Activated CD4-positive, alpha-beta T cell treated with anti-CD3 and anti-CD28 coated beads for 48 hours (primary cell): ENCODE results near the gene BRD3OS.

Source experiments
- DNase-seq: peaks from one replicate; pipeline ENCODE4 v3.0.0-alpha.2; 2020

The BRD3OS gene

DNA sequence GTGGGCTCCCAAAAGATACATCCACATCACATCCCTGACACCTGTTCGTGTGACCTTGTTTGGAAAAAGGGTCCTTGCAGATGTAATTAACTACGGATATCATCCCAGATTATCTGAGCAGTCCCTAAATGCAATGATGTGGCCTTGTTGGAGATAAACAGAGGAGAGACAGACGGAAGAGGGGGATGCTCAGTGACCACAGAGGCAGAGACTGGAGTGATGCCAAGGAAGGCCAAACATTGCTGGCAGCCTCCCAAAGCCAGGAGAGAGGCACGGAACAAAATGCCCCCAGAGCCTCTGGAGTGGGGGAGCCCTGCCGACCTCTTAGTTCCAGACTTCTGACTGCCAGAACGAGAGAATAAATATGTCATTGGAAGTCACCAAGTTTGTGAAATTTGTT is 18.1 kb upstream of the BRD3OS start:
- DNase-seq = no peak

DNA sequence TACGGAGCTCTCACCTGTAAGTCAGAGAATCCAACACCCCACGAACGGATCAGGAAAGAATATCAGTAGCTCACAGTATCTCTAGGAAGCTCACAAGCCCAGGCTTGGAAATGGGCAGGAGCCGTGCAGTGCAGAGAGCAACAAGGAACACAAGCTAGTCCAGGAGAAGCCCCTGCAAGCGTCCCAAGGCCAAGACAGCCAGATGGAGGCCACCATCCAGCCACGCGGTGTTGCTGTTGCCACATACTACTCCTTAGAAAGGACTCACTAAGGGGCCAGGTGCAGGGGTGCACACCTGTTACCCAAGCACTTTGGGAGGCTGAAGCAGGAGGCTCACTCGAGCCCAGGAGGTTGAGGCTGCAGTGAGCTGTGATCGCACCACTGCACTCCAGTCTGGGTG is 17.7 kb upstream of the BRD3OS start:
- DNase-seq = no peak

DNA sequence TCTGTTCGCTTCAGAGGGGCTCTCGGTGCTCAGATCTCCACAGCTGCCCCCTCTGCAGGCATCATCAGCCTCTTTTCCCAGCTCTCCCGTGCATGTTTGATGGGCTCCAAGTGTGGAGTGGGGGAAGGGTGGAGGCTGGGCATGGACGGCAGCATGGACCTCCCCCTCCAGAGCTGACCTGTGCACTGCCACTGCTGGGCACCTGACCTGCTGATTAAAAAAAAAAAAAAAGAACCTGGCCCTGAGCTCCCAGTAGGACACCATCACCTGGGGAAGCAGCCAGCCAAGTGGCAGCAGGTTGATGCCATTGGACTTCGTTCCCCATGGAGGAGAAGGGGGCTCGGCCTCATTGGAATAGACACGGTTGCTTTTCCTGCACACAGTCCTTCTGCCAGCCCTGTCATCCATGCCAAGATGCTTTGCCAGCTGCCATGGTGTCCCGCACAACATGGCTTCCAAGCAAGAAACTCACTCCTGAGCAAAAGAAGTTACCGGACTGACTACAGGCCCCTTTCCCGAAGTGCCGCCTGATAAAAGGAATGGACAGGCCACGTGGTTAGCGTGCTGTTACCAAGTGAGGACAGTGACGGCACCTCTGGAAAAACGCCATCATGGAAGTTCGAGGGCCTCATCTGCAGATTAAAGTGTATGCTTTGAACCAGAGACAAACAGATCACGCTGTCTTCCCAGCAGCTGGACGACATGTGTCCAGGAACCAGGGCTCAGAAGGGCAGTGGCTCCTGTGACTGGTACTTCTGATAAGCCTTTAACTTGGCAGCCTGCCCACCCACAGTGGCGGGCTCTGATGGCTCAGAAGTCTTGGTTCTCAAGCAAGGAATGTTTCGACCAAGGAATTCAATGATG is 14.7 kb upstream of the BRD3OS start:
- no peak for DNase-seq

DNA sequence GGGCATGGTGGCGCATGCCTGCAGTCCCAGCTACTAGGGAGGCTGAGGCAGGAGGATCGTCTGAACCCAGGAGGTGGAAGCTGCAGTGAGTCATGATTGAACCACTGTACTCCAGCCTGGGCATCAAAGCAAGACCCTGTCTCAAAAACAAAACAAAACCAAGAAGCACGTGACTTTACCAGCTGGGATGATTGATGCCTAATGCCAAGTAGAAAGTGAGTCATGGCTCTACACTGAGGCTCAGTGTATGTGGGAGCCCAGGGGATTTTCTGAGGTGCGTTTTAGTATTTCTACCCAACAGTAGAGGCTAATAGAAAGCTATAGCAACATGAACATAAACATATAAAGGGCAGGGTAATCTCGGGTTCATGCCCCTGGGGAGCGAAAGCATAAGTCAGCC is 13.9 kb upstream of the BRD3OS start:
- no peak for DNase-seq

DNA sequence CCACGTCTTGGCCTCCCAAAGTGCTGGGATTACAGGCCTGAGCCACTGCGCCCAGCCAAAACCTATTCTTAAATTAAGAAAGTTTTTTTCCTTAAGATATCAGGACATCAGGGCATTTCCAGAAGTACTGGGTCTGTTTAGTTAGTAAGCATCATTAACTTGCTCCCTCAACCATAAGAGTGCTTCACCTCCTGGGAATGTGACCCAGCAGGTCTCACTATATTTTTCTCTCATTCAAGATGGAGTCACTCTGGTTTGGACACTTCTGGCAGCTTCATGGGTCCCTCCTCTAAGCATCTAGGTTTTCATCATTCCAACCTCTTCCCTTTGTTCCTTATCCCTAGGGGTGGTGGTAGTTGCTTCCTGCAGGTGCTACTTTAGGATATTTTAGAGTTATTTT is 10.3 kb upstream of the BRD3OS start:
- DNase-seq = no peak

DNA sequence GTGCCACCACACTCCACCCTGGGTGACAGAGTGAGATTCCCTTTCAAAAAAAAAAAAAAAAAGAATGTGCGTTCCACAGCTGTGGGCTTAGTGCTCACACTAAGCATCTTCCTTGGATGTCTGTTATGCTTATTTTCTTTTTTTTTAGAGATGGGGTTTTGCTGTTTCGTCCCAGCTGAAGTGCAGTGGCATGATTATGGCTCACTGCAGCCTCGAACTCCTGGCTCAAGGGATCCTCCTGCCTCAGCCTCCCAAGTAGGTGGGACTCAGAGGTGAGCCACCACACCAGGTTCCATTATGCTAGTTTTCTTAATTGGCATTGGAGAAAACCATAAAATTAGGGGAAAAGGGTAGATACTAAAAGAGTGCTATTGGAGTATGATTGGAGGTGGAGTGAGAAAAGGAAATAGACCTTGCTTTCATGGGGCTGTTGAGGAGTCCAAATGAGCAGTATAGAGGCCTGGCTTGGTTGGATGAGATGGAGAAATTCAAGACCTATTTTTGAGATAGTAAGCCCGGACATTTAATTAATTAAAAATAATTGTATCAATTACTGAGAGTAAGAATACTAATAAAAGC is 978 bp upstream of the BRD3OS start:
- no peak for DNase-seq

DNA sequence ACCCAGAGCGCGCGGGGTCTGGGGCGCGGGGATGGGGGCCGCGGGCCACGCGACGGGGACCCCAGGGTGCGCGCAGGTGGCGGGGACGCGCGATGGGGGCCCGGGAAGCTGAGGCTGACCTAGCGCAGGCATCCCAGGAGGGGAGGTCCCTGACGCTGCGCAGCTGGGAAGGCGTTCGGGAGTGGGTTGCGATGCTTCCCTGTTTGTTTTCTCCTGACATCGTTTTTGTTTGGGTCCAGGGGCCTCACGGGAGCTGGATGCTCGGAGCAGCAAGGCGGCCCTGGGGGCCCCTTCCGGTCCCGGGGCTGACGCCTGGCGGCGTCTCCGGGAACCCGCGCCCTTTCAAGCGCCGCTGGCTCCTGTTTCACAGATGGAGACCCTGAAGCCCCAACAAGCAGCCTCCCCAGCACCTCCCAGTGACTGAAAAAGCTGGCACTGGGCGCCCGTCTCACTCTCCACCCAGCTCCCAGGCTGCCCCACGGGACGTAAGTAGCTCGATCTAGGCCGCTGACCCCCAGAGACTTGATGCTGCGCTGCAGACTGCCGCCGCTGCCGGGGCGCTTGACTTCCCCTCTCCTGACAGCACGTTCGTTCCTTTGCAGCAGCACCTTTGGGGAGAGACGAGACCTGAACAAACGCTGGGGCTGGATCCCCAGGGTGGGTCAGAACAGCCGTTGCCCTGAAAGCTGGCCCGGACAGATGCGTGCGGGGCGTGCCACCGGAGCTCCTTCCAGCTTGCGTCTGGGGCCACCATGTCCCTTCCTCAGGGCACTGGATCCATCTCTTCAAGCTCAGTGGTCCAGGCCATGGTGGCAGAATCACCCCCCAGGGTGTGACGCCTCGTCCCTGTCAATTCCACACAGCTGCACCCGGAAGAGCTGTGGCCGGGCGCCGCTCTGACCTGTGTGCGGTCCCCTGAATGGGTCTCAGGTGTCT is 593 bp downstream of the BRD3OS start:
- peak; percentile 62 for DNase-seq

DNA sequence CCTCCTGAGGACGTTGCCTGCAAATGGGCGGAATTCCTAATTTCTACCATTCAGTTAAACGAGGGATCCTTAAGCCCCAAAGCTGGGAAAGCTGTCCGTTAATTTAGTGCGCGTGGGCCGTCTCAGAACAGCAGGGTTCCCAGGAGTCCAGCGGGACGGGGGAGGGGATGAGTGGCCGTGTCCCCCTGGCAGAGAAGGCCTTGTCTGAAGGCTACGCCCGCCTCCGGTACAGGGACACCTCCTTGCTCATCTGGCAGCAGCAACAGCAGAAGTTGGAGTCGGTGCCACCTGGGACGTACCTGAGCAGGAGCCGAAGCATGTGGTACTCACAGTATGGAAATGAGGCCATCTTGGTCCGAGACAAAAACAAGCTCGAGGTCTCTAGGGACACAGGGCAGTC is 1.3 kb downstream of the BRD3OS start:
- no peak for DNase-seq

DNA sequence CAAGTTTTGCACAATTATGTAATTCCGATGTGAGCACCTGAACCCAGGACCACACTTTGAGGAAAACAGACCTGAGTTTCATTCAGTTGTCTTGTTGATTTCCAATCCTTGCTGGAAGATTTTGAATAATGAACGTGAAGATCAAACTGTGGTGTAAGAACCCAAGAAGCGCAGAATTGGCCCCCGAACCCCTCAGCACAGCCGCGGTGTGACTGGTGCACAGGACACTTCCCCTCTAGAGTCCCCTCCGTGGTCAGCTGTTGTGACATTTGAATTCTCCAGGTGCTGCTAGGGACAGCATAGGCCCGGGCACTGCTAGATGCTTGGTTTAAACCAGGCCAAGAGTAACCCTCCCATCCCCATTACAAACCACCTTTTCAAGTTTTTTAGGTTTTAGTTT is 1.7 kb downstream of the BRD3OS start:
- DNase-seq = no peak

DNA sequence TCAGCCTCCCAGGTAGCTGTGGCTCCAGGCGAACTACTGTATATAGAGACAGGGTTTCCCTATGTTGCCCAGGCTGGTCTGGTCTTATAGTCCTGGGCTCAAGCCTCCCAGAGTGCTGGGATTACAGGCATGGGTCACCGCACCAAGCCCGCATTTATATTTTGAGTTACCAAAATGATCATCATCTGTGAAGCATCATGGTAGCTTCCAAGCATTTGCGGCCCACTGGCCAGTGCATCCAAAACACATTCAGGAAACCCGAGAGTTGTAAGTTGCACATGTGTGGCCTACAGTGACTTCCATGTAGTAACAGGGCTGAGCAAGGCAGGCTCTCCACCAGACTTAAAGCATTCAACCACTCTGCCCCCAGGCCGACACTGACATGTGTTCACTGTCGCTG is 2.3 kb downstream of the BRD3OS start:
- no peak for DNase-seq

DNA sequence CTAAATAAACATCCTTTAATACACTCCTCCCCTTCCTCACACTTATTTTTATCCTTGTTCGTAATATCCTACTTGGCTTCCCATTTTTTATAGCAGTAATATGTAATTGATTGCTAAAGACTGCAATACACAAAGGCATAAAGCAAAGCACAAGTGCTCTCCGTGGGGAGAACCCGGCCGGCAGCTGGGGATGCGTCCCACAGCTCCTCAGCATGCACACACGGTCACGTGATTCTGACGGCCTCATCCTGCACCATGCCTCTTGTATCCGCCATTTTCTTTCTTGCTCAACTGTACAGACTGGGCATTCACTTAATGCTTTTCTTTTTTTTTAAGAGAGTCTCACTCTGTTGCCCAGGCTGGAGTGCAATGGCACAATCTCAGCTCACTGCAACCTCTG is 2.8 kb downstream of the BRD3OS start:
- DNase-seq = no peak

DNA sequence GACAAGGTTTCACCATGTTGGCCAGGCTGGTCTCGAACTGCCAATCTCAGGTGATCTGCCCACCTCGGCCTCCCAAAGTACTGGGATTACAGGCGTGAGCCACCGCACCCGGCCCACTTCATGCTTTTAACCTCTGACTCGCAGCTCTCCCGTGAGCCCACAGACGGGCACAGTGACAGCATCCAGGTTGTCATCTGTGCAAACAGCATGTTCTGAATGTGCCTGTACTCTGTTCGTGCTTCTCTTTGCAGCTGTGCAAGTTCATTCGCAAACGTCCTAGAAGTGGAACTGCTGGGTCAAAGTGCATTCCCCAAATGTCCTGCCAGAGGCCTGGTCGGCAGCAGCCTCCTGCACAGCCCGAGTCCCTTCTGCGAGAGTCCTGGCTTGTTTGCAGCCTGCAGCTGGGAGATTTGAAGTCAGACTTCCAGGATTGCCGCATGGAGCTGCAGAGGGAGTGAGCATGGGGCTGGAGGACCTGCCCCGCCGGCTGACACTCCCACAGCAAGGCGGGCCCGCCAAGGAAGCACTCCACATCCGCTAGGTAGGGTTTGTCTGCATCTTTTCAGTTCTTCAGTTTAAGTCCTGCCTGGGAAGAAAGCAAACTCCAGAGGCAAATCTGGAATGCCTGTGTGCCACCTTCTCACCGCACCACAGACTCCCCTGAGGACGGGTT is 3.4 kb downstream of the BRD3OS start:
- no peak for DNase-seq

DNA sequence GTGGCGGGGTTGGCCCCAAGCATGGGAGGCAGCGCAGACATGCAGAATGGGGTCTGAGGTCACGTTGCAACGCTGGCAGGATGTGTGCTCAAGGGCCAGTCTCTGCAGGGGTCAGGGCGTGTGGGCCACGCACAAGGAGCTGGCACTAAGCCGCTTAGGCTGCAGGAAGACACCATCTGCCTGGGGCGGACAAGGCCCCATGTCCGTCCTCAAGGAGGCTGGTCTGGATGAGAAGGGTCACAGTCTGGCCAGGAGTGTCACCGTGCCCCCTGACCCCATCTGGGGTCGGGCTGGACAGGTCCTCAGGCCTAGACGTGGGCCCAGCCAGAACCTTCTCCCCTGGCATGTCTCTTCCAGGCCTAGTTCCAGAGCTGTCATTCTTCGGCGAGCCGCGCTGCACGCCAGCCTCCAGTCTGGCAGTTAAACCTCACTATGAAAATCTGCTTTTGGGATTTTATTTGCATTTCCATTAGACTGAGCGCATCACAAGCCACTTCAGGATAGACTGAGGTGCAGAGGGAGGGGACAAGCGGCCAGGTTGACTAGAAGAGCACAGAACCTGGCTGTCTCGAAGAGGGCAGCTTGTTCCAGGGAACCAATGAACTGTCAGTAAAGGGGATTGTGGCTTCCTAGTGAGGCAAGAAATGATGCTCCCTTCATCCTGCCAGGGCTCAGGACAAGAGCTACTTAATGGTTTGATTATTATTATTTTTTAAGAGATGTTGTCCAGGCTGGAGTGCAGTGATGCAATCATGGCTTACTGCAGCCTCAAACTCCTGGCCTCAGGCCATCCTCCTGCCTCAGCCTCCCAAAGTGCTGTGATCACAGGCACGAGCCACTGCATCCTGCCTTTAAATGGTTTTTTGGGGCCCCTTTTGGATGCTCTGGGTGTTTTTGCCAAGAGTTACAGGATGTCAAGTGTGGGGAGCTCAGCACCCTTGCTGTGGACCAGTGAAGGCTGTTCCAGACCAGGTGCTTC is 4.3 kb downstream of the BRD3OS start:
- DNase-seq = no peak

DNA sequence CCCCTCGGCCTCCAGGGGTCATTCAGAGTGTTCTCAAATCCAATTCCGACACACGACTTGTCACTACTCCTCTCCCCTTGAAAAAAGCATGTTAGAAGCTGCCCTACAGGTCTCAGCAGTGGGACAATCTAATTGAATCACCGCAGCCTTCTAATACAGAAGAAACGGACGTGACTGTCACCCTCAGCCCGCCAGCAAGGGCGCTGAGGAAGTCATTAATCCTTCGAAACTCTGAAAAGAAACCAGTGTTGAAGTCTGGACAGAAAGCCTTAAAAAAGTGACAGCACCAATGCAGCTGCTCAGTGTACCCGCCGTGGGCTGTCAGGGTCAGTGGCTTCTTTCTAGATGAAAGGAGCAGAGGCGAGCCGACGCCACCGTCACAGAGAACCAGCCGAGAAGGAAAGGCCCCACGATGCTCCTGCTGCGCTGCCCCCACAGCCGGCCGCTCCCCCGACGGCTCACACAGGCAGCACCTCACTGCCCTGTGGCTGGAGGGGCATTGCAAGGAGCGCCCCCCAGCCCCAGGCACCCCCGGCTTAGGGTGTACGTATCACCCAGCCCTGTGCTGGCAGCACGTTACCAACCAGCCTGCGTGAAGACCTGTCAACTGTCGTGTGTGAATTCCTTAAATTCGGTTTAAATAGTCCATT is 5.7 kb downstream of the BRD3OS start:
- DNase-seq = no peak

DNA sequence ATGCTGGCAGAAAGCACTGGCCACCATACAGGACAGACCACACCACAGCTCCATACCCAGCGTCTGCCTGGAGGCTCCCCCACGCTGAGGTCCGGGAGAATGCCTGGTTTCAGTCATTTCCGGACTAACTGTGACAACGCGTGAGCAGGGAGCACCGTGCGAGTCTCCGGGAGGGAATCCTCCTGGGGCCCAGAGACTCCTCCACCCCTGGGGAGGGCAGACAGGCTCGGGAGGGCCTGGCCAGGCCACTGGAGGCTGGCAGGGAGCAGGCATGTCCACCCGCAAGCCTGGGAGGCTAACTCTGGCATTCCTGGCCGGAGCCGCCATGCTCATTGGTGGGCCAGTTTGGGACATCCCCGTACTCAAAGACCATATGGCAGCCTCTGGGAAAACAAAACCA is 6.5 kb downstream of the BRD3OS start:
- no peak for DNase-seq

DNA sequence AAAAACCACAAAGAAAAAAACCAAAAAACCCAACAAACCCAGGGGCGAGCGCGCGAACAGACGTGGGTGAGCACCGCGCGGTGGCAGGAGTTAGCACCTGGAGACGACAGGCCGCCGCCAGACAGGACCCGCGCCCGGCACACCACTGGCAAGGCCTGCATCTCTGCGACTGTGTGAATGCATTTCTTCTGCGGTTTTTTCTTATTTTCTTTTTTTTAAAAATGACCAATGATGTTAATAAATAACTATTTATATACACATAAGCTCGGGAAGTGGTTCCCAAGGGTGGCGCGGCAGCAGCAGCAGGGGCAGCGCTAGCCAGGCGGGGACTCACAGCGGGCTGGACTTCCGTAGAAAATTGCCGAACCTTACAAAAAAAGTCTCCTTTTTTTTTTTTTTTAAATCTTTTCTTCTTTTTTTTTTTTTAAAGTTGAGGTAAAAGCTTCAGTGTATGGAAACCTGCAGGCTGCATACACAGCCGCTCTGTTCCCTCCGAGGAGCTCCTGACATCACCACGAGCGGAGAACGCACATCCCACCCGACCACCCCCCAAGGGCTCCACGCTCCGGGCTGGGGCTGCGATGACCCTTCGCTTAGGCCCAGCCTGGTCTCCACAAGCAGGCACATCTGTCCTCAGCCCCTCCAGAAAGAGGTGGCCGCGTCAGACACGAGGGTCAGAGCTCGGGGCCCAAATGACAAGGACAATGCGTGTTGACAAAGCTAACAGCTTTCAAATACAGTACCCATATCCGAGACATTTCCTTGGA is 7.4 kb downstream of the BRD3OS start:
- DNase-seq = no peak

DNA sequence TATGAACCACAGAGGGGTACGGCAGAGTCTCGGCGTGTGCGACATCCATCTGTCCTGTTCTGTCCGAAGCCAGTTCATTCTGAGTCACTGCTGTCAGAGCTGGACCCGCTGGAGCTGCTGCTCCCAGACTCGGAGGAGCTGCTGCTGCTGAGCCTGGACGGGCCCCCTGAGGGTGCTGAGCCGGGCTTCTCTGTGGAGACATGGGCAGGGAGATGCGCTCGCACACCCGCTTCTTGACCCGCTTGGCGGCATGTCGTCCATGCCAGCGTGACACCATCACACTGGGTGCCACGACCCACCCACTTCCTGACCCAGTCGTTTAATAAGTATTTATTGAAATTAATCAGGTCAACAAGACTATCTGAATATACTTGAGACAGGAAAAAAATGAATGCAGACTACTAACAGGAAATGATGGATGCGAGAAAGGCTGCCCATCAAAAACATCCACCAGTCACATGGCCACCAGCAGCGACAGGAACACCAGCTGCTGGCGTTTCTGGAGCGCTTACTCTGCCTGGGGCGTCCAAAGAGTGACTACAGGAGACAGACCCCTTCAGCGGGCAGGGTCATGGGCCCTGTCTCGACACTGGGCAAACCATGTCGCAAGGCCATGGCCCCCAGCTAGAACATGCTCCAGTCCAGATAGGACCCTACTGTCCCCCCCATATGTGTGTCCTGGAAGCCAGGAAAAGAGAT is 8.4 kb downstream of the BRD3OS start:
- DNase-seq = no peak

DNA sequence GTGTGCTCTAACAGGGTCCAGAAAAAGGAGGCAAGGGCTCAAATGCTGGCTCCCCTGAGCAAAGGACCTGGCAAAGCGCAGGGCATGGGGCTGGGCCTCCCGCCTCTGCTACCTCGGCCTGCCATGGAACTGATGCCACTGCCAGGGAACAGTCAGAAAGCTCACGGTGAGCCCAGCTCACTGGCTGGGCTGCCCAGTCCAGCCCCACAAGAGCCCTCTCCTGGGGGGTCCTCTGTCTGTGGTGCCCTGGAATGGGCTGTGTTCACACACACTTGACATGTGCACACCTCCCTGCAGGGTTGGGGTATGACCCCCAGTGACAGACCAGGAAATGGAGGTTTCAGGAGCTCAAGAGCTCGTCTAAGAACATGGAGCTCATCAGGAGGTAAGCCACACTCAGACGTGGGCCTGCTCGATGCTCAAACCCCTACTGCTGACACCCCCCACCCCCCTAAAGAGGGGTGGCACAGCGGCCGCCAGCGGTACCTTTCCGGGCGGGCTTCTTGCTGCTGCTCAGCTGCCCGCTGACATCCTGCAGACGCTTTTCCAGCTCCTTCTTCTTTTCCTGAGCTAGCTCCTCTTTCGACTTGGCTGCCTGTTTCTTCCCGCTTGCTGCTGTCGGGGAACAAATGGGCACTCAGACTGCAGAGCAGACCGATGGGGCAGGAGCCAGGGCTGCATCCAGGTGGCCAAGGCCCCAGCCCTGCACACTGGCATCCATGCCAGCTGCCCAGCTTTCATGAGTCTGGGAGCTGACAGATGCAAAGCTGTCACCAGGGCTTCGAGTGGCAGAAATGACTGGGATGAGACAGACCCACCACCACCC is 9.1 kb downstream of the BRD3OS start:
- DNase-seq = no peak
